Measurements from ENCODE around the gene LYZL1.
A peak's percentile ranks its signal among the peaks of the same experiment; 100 is the strongest.

The LYZL1 gene

DNA sequence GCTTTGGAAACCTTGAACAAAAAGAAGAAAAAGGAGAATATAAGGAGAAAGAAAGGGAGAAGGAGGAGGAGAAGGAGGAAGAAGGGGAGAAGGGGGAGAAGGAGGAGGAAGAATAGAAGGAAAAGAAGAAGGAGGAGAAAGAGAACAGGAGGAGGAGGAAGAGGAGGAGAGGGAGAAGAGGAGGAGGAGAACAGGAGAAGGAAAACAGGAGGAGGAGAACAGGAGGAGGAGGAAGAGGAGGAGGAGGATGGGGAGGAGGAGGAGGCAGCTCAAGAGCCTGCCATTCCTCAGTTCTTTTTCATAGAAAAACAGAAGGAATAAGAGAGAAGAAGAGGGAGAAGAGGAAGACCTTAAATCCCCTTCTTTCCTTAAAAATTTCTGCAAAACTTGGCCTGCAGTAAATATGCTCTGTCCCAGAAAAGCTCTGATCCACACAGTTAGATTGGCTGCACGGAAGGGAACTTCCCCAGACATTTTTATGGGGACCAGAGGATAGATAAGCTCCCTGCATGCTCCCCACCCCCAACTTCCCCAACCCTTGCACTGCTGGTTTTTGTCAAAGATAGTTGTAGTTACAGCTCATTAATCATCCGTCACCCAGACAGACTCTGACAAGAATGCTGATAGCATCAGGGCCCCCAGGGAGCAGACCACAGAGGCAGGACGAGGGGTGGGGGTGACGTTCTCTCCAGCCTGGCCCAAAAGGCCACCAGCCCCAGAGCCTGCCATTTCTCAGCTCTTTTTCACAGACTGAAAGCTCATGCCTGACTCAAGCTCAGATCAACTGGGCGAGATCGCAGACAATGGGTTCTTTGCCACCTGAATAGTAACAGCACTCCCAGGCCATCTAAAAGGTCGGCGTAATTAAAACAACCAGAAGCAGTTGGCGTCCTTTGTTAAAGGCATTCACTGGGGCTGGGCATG is 34.5 kb upstream of the LYZL1 start:
- no peaks in the 10 kb centered on the region for H3K9me3 Mint-ChIP-seq
- no peak for DNase-seq
- H3K4me1 Mint-ChIP-seq: no peaks in the 10 kb centered on the region
- H3K27ac Mint-ChIP-seq: no peak overlapping the region
- peak; percentile 40 for ATAC-seq
- H3K27me3 Mint-ChIP-seq: peaks cover 12% of the 10 kb centered on the region
- H3K36me3 Mint-ChIP-seq (ENCODE audit: low read depth): no peaks in the 10 kb centered on the region
- no peak overlapping the region for H3K4me3 Mint-ChIP-seq

DNA sequence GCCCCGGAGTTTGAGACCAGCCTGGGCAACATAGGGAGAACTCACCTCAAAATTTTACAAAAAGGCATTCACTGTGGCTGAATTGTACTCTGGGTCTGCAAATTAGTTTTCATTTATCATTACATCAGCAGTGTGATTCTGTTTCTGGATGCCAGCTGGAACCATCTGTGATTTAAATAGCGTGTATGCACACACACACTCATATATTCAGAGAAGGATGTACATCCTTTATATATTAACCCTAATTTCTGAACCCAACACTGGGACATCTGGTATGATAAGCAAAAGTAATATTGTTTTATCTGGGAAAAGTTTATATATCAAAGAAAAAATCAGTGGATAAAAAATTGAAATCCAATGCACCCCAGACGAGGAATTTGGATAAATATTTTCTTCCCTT is 33.8 kb upstream of the LYZL1 start:
- no peaks in the 10 kb centered on the region for H3K36me3 Mint-ChIP-seq (ENCODE audit: low read depth)
- ATAC-seq: no peak
- no peak overlapping the region for H3K27ac Mint-ChIP-seq
- peaks cover 12% of the 10 kb centered on the region for H3K27me3 Mint-ChIP-seq
- DNase-seq: no peak
- no peaks in the 10 kb centered on the region for H3K4me1 Mint-ChIP-seq
- H3K4me3 Mint-ChIP-seq: no peak overlapping the region
- H3K9me3 Mint-ChIP-seq: no peaks in the 10 kb centered on the region

DNA sequence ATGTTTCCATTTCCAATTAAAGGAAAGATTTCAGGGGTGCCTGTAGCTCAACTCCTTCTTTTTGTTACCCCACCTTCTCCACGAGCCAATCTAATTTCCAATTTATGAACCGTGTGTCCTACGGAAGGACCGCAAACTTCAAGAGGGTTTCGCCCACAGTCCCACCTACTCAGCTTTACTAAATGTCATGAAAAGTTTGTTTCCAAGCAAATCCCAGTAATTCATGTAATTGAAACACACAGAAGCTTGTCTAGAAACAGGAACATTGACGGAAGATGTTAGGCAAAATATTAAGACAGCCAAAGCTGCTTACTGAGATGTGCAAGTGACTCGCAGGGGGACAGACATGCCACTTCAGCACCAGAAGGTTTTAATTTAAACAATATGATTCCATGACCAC is 32.9 kb upstream of the LYZL1 start:
- Mint-ChIP-seq H3K4me3 (no peak overlapping the region), H3K27ac (no peak overlapping the region), H3K36me3 (ENCODE audit: low read depth) (no peaks in the 10 kb centered on the region), H3K27me3 (peaks cover 12% of the 10 kb centered on the region), H3K9me3 (no peaks in the 10 kb centered on the region), H3K4me1 (no peaks in the 10 kb centered on the region)
- DNase-seq (no peak), ATAC-seq (no peak)

DNA sequence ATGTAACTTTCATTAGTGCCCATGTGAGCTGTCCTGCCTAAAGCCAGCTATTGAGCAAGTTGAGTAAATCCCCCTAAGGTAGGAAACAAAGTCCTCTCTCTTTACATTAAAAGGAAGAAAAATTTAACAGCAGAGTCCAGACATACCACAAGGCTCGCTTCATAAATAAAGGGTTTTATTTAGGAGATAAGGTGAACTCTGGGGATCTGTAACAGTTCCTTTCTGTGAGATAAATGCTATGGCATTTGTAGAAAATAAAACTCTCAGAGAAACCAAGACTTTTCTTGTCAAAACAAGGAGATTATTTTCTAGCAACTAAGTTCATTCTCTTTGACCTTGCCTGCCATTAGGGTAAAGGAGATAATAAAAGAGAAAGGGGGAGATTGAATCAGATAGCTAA is 32.3 kb upstream of the LYZL1 start:
- peaks cover 9% of the 10 kb centered on the region for H3K27me3 Mint-ChIP-seq
- no peak for ATAC-seq
- no peaks in the 10 kb centered on the region for H3K4me1 Mint-ChIP-seq
- no peaks in the 10 kb centered on the region for H3K36me3 Mint-ChIP-seq (ENCODE audit: low read depth)
- H3K9me3 Mint-ChIP-seq: no peaks in the 10 kb centered on the region
- no peak for DNase-seq
- no peak overlapping the region for H3K27ac Mint-ChIP-seq
- H3K4me3 Mint-ChIP-seq: no peak overlapping the region

DNA sequence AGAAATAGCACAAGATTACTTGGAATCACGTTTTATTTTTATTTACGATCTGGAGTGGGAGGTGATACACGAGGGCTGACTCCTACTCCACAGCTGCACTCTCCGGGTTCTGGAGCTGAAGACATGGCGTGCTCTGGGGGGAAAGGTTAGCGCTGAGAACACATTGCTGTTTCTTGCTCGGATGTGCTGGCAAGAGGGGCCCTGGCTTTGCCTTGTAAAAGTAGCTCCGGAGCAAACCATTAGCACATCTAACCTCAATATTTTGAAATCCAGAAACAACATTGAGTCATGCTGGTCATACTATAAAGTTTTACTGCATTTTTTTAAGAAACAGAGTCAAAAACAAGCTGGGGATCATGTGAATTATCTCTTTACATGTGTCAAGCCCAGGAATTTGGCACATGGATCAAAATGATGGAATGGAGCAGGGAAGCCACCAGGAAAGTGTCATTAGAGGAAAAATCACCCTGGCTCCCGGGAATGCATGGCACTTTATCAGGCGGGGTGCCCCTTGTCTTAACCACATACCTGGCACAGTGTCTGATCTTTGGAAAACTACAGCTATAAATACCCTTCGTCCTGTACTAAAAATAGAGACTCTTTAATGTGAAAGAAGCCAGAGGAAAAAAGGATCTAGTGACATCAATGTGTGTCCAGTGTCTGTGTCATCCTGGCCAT is 31.6 kb upstream of the LYZL1 start:
- H3K9me3 Mint-ChIP-seq: no peaks in the 10 kb centered on the region
- ATAC-seq (no peak), DNase-seq (no peak)
- H3K27me3 Mint-ChIP-seq: peaks cover 9% of the 10 kb centered on the region
- H3K4me3 Mint-ChIP-seq: no peak overlapping the region
- no peaks in the 10 kb centered on the region for H3K36me3 Mint-ChIP-seq (ENCODE audit: low read depth)
- no peak overlapping the region for H3K27ac Mint-ChIP-seq
- H3K4me1 Mint-ChIP-seq: no peaks in the 10 kb centered on the region

DNA sequence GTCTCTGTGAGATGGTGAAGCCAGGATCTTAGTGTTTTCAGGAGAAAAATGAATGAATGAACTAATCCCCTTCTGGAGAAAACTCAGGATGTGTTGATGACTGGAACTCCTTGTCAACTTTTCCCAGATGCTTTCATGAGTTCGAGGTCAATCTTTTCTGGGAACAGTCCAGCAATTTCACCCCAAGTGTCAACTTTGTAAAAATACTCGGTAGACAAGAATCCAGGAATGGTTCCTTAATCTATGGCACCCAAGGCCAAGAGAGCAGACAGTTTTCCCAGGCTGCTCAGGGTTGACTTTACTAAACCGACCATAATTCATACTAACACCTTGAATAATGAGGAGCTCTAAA is 31.1 kb upstream of the LYZL1 start:
- Mint-ChIP-seq H3K27ac (no peak overlapping the region), H3K9me3 (no peaks in the 10 kb centered on the region), H3K27me3 (peaks cover 7% of the 10 kb centered on the region), H3K4me3 (no peak overlapping the region), H3K36me3 (ENCODE audit: low read depth) (no peaks in the 10 kb centered on the region), H3K4me1 (no peaks in the 10 kb centered on the region)
- DNase-seq (no peak), ATAC-seq (no peak)

DNA sequence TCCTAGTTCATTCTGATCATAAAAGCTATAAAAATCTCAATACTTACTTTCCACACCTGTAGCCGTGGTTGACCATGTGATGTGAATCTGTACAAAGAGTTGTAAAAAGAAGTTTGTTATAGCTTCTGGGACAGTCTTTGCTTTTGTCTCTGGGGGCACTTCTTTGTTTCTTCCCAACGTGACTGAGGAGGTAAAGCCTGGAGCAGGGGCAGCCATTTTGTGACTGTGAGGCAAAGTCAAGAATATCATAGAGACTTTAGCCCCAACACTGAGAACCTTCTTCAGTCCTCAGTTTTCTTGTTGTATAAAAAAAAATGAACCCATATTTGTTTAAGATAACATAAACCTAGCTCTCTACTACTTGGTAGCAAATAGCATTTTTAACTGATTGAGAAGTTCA is 29.4 kb upstream of the LYZL1 start:
- Mint-ChIP-seq H3K4me3 (no peak overlapping the region), H3K4me1 (no peaks in the 10 kb centered on the region), H3K9me3 (no peaks in the 10 kb centered on the region), H3K27me3 (peaks cover 6% of the 10 kb centered on the region), H3K27ac (no peak overlapping the region), H3K36me3 (ENCODE audit: low read depth) (no peaks in the 10 kb centered on the region)
- ATAC-seq (no peak), DNase-seq (no peak)

DNA sequence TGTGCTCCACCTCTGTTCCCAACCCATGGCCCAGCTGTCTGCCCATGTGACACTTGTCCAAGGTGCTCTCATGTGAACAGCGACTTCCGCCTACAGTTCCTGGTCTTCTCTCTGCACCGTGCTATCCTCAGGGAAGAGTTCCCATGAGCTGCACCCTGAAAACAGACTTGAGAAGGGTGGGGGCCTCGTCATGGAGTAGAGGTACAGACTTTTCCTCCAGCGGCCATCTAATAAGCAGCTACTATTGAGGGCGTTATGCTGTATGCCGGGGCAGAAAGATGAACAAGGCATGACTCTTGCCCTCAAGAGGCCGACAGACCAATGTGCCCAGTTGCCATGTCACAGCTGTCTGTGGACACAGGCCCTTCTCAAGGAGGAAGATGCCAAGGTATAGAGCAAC is 25.4 kb upstream of the LYZL1 start:
- no peaks in the 10 kb centered on the region for H3K4me1 Mint-ChIP-seq
- H3K9me3 Mint-ChIP-seq: no peaks in the 10 kb centered on the region
- H3K36me3 Mint-ChIP-seq (ENCODE audit: low read depth): no peaks in the 10 kb centered on the region
- DNase-seq (no peak), ATAC-seq (no peak)
- H3K4me3 Mint-ChIP-seq: no peak overlapping the region
- H3K27ac Mint-ChIP-seq: no peak overlapping the region
- H3K27me3 Mint-ChIP-seq: peaks cover 6% of the 10 kb centered on the region

DNA sequence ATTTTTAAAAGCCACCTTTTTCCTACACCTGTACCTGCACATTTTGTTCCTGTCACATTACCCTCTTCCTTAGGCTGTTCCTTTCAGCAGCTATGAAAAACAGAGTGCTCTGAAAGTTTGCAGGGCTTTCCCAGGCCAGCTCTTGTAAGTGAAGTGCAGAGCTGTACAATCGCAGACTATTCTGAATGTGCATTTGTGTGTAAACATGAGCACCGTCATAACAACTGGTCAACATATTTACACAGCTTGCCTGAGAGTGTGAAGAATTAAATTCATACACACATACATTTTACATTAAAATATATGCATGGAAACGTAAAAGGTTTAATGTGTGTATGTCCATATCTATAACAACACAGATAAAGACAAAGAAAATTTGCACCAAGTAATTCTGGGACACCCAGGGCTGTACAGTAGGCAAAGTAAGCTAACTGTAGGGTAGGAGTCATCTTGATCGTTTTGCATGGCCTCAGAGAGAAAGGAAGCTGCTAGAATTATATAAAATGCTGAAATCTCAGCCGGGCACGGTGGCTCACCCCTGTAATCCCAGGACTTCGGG is 23.6 kb upstream of the LYZL1 start:
- Mint-ChIP-seq H3K27ac (no peak overlapping the region), H3K4me3 (no peak overlapping the region), H3K36me3 (ENCODE audit: low read depth) (no peaks in the 10 kb centered on the region), H3K4me1 (no peaks in the 10 kb centered on the region), H3K27me3 (peaks cover 8% of the 10 kb centered on the region), H3K9me3 (no peaks in the 10 kb centered on the region)
- DNase-seq: no peak
- ATAC-seq: no peak

DNA sequence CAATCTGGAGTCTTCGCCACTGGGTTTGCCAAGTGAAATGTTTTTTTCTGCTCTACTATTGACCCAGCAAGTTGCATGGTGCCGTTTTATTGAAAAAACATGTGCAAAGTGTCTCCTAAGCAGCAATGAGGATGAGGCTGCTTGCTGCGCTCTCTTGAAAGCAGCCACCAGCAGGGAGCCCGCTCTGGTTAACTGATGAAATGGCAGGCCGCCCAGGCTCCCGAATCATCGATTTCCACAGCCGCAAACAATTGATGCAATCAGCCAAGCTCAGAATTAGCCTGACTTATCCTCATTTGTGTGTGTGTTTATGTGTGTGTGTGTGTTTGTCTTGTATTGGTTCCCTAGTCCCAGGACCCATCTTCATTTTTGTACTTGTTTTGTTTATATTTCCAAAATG is 22.2 kb upstream of the LYZL1 start:
- no peaks in the 10 kb centered on the region for H3K36me3 Mint-ChIP-seq (ENCODE audit: low read depth)
- no peaks in the 10 kb centered on the region for H3K4me1 Mint-ChIP-seq
- no peak for ATAC-seq
- DNase-seq: no peak
- H3K9me3 Mint-ChIP-seq: no peaks in the 10 kb centered on the region
- H3K27ac Mint-ChIP-seq: no peak overlapping the region
- no peak overlapping the region for H3K4me3 Mint-ChIP-seq
- H3K27me3 Mint-ChIP-seq: peaks cover 8% of the 10 kb centered on the region

DNA sequence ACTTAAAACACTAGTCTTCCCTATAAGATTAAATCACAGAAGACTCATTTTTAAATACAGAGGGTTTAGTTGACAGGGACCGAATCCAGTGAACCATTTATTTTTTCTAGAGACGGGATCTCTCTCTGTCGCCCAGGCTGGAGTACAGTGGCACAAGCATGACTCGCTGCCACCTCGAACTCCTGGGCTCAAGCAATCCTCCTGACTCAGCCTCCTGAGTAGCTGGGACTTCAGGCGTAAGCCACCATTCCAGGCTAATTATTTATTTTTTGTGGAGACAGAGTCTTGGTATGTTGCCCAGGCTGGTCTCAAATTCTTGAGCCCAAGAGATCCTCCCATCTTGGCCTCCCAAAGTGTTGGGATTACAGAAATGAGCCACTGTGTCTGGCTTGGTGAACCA is 20.9 kb upstream of the LYZL1 start:
- no peak for DNase-seq
- H3K36me3 Mint-ChIP-seq (ENCODE audit: low read depth): no peaks in the 10 kb centered on the region
- no peak overlapping the region for H3K27ac Mint-ChIP-seq
- no peaks in the 10 kb centered on the region for H3K4me1 Mint-ChIP-seq
- no peaks in the 10 kb centered on the region for H3K9me3 Mint-ChIP-seq
- peaks cover 5% of the 10 kb centered on the region for H3K27me3 Mint-ChIP-seq
- ATAC-seq: no peak
- H3K4me3 Mint-ChIP-seq: no peak overlapping the region

DNA sequence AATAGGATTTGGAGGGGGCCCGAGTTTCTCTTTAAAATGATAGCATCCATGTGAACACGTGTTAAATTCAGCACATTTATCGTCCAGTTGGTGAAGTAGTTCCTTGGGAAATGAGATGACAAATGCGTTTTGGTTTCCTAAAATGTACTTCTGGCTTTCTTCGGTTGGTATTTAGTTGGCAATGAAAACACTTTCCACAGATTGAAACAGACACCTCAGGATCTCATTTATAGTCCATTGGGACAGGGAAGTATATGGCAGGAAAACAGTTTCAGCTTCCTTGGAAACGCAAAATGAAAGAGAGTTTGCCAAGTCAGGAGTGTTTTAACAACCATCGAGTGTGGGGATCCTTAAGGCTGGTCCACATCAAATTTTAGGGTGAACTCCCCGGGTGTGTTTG is 19.4 kb upstream of the LYZL1 start:
- H3K27ac Mint-ChIP-seq: no peak overlapping the region
- no peaks in the 10 kb centered on the region for H3K9me3 Mint-ChIP-seq
- H3K36me3 Mint-ChIP-seq (ENCODE audit: low read depth): no peaks in the 10 kb centered on the region
- no peak overlapping the region for H3K4me3 Mint-ChIP-seq
- no peaks in the 10 kb centered on the region for H3K4me1 Mint-ChIP-seq
- ATAC-seq: no peak
- DNase-seq: no peak
- H3K27me3 Mint-ChIP-seq: peaks cover 5% of the 10 kb centered on the region

DNA sequence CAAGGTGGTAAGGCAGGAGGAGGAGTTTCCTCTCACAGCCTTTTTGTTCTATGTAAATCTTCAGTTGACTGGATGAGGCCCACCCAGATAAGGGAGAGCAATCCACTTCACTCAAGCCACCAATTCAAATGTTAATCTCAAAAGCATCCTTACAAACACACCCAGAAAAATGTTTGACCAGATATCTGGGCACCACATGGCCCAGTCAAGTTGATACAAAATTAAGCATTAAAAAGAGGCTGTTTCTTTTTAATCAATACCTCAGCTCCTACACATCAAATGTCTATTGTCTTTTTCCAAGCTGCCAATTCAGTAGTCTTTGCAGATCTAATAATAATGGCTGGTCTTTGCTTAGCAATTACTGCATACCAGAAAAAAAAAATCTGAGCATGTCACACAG is 18.0 kb upstream of the LYZL1 start:
- no peak for DNase-seq
- no peak overlapping the region for H3K4me3 Mint-ChIP-seq
- H3K4me1 Mint-ChIP-seq: no peaks in the 10 kb centered on the region
- H3K36me3 Mint-ChIP-seq (ENCODE audit: low read depth): no peaks in the 10 kb centered on the region
- no peaks in the 10 kb centered on the region for H3K9me3 Mint-ChIP-seq
- ATAC-seq: no peak
- H3K27ac Mint-ChIP-seq: no peak overlapping the region
- peaks cover 2% of the 10 kb centered on the region for H3K27me3 Mint-ChIP-seq

DNA sequence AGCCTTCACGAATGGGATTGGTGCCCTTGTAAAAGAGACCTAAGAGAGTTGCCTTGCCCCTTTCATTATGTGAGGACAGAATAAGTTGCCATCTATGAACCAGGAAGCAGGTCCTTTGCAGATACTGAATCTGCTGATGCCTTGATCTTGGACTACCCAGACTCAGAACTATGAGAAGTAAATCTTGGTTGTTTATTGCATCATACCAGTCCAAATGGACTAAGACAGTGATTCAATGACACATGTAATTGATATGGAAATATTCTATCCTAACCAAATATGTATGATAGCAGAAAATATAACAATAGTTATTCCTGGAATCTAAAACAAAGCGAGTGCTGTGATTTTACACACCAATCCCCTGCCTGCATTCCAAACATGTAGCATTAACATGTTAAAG is 17.0 kb upstream of the LYZL1 start:
- DNase-seq (no peak), ATAC-seq (no peak)
- H3K4me1 Mint-ChIP-seq: no peaks in the 10 kb centered on the region
- peaks cover 2% of the 10 kb centered on the region for H3K27me3 Mint-ChIP-seq
- no peaks in the 10 kb centered on the region for H3K9me3 Mint-ChIP-seq
- H3K36me3 Mint-ChIP-seq (ENCODE audit: low read depth): no peaks in the 10 kb centered on the region
- H3K27ac Mint-ChIP-seq: no peak overlapping the region
- no peak overlapping the region for H3K4me3 Mint-ChIP-seq

DNA sequence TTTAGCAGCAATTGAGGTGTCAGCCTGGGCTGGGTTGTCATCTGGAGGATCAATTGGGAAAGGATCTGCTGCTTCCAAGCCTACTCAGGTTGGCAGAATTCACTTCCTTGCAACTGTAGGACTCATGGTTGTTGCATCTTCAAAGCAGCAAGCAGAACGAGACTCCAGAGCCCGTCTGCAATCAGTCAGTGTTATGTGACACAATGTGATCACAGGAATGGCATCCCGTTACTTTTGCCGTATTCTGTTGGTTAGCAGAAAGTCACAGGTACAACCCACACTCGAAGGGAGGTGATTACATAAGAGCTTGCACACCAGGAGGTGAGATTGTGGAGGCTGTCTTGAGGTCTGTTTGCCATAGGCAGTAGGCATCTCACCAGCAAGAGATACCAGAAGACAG is 15.4 kb upstream of the LYZL1 start:
- Mint-ChIP-seq H3K27ac (no peak overlapping the region), H3K27me3 (peaks cover 2% of the 10 kb centered on the region), H3K4me3 (no peak overlapping the region), H3K36me3 (ENCODE audit: low read depth) (no peaks in the 10 kb centered on the region), H3K4me1 (no peaks in the 10 kb centered on the region), H3K9me3 (no peaks in the 10 kb centered on the region)
- DNase-seq (no peak), ATAC-seq (no peak)
